Measurements from ENCODE around the gene CD101. TPM values are rescaled to one million over a fixed set of nuclear protein-coding genes. Genes with fewer than 3 reads are reported as not detected.

CD101 gene
- total RNA-seq, 1 experiment from 2014 or later = 0.86 TPM

DNA sequence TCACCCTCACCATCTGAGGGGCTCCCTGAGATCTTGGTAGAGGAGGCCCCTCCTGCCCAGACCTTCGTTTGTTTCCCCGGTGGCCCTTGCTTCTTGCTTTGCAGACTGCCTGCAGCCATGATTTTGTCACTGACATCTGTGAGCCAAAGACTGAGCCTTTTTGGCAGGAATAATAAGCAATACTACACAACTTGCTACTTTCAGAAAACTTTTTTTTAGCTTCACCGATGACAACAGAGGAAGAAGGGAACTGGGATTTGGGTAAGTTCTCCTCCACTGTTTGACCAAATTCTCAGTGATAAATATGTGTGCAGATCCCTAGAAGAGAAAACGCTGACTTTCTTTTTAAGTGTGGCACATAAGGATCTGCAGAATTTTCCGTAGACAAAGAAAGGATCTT is 11.7 kb upstream of the CD101 start:
- TF ChIP-seq, protein P1, sequence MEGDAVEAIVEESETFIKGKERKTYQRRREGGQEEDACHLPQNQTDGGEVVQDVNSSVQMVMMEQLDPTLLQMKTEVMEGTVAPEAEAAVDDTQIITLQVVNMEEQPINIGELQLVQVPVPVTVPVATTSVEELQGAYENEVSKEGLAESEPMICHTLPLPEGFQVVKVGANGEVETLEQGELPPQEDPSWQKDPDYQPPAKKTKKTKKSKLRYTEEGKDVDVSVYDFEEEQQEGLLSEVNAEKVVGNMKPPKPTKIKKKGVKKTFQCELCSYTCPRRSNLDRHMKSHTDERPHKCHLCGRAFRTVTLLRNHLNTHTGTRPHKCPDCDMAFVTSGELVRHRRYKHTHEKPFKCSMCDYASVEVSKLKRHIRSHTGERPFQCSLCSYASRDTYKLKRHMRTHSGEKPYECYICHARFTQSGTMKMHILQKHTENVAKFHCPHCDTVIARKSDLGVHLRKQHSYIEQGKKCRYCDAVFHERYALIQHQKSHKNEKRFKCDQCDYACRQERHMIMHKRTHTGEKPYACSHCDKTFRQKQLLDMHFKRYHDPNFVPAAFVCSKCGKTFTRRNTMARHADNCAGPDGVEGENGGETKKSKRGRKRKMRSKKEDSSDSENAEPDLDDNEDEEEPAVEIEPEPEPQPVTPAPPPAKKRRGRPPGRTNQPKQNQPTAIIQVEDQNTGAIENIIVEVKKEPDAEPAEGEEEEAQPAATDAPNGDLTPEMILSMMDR (IDR thresholded peaks at IDR 0.05; ENCODE audit: insufficient read depth in 1 of 2, low read depth in 1 of 2, low read length in 1 of 2, severe bottlenecking in 1 of 2, unreplicated experiment in 1 of 2) = no peak
- Mint-ChIP-seq H3K27ac (ENCODE audit: unreplicated experiment) (no peak overlapping the region), H3K27me3 (ENCODE audit: insufficient read depth, unreplicated experiment) (no peaks in the 10 kb centered on the region), H3K36me3 (ENCODE audit: insufficient read depth, unreplicated experiment) (no peaks in the 10 kb centered on the region), H3K9me3 (ENCODE audit: unreplicated experiment) (no peaks in the 10 kb centered on the region), H3K4me1 (ENCODE audit: low read depth, unreplicated experiment) (no peaks in the 10 kb centered on the region), H3K4me3 (ENCODE audit: unreplicated experiment) (no peak overlapping the region)
- DNase-seq = no peak
- no peaks in the 10 kb centered on the region for H3K27me3 ChIP-seq (replicated peaks; ENCODE audit: control insufficient read depth, insufficient read depth, low read length)
- intact Hi-C loops (cut with micrococcal nuclease; ENCODE audit: unreplicated experiment) = no loop called here
- peaks cover 5% of the 10 kb centered on the region; the same call in 1 of the 2 replicates for H3K4me1 ChIP-seq
- BruUV-seq (replicated peaks) = no TSS peak
- H3K36me3 ChIP-seq (ENCODE audit: control insufficient read depth, insufficient read depth, low read length) = no peaks in the 10 kb centered on the region
- POLR2A ChIA-PET = no interaction called here
- H3K4me3 ChIP-seq (ENCODE audit: low read depth, low read length) = no peak overlapping the region
- H3K9me3 ChIP-seq = no peaks in the 10 kb centered on the region
- CTCF ChIA-PET = no interaction called here

DNA sequence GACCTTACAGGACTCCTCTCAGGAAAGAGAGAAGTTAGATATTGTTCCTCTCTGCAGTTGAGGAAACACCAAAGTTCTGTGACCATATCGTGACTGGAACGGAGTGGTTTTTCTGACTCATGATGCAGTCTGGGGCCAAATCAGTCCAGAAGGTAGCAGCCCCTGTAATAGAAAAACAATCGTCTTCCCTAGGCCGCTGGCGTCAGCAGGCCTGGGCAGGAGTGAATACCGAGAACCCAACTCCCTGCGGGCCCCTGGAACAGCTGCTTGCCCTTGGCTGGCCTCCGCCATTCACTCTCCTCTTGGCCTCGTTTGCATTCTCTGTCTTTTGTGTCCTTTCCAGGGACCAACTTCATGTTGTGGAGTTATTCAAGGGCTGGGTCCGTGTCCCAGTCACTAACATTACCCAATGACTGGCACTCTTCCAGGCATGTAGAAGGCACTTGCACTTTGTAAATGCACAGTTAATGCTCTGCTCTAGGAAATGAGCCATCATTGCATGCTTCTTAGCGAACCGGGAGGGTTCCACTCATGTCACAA is 10.9 kb upstream of the CD101 start:
- Mint-ChIP-seq H3K36me3 (ENCODE audit: insufficient read depth, unreplicated experiment) (no peaks in the 10 kb centered on the region), H3K27ac (ENCODE audit: unreplicated experiment) (no peak overlapping the region), H3K4me3 (ENCODE audit: unreplicated experiment) (no peak overlapping the region)

DNA sequence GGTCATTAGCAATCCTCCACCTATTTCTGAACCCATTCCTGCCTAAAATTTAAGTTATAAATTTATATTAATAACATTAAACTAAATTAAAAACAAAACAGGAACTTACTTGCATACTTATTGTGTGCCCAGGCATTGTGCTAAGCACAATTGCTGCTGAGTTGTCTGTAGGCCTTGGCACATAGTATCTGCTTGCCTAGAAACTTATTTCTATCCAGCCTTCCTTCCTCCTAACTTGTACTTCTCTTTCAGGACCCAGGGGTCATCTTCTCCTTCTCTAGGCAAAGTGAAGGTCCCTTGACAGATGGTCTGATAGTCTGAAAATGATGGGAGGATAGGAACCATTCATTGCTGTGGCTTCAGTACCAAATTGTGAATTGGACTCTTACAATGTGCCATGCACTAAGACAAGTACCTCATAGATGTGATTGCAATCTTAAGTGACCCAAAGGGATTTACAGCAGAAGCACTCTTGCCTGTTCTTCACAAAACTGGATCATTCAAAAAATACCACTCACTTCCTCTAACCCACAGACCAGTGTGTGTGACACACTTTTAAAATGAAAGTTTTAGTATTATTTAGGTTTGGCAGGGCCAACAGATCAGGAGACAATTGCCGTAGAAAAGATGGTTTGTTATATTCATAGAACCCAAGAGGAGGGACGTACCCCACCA is 10.3 kb upstream of the CD101 start:
- intact Hi-C loops (cut with micrococcal nuclease; ENCODE audit: unreplicated experiment) = no loop called here
- no peaks in the 10 kb centered on the region for H3K27me3 Mint-ChIP-seq (ENCODE audit: insufficient read depth, unreplicated experiment)
- ChIA-PET CTCF (no interaction called here), POLR2A (no interaction called here)
- Histone ChIP-seq H3K4me1 (peaks cover 5% of the 10 kb centered on the region; the same call in 1 of the 2 replicates), H3K36me3 (ENCODE audit: control insufficient read depth, insufficient read depth, low read length) (no peaks in the 10 kb centered on the region), H3K4me3 (ENCODE audit: low read depth, low read length) (no peak overlapping the region), H3K9me3 (no peaks in the 10 kb centered on the region), H3K27me3 (replicated peaks; ENCODE audit: control insufficient read depth, insufficient read depth, low read length) (no peaks in the 10 kb centered on the region)
- no peak for DNase-seq
- TF ChIP-seq, protein P1 (IDR thresholded peaks at IDR 0.05; ENCODE audit: insufficient read depth in 1 of 2, low read depth in 1 of 2, low read length in 1 of 2, severe bottlenecking in 1 of 2, unreplicated experiment in 1 of 2) = no peak
- H3K9me3 Mint-ChIP-seq (ENCODE audit: unreplicated experiment) = no peaks in the 10 kb centered on the region
- H3K4me1 Mint-ChIP-seq (ENCODE audit: low read depth, unreplicated experiment) = no peaks in the 10 kb centered on the region
- no peaks in the 10 kb centered on the region for H3K36me3 Mint-ChIP-seq (ENCODE audit: insufficient read depth, unreplicated experiment)
- BruUV-seq (replicated peaks) = no TSS peak
- no peak overlapping the region for H3K4me3 Mint-ChIP-seq (ENCODE audit: unreplicated experiment)
- no peak overlapping the region for H3K27ac Mint-ChIP-seq (ENCODE audit: unreplicated experiment)

More for the DNA sequence above, 10.9 kb upstream of the CD101 start:
- no peaks in the 10 kb centered on the region for H3K27me3 Mint-ChIP-seq (ENCODE audit: insufficient read depth, unreplicated experiment)
- ChIA-PET CTCF (no interaction called here), POLR2A (no interaction called here)
- H3K9me3 Mint-ChIP-seq (ENCODE audit: unreplicated experiment) = no peaks in the 10 kb centered on the region
- intact Hi-C loops (cut with micrococcal nuclease; ENCODE audit: unreplicated experiment) = no loop called here
- H3K36me3 ChIP-seq (ENCODE audit: control insufficient read depth, insufficient read depth, low read length) = no peaks in the 10 kb centered on the region
- BruUV-seq (replicated peaks) = no TSS peak
- H3K4me1 Mint-ChIP-seq (ENCODE audit: low read depth, unreplicated experiment) = no peaks in the 10 kb centered on the region
- TF ChIP-seq, protein P1 (IDR thresholded peaks at IDR 0.05; ENCODE audit: insufficient read depth in 1 of 2, low read depth in 1 of 2, low read length in 1 of 2, severe bottlenecking in 1 of 2, unreplicated experiment in 1 of 2) = no peak
- H3K4me1 ChIP-seq = peaks cover 5% of the 10 kb centered on the region; the same call in 1 of the 2 replicates
- no peak overlapping the region for H3K4me3 ChIP-seq (ENCODE audit: low read depth, low read length)
- H3K9me3 ChIP-seq = no peaks in the 10 kb centered on the region
- DNase-seq = no peak
- H3K27me3 ChIP-seq (replicated peaks; ENCODE audit: control insufficient read depth, insufficient read depth, low read length) = no peaks in the 10 kb centered on the region
